ENCODE data around the gene SDK2. TPM values are rescaled to one million over a fixed set of nuclear protein-coding genes. Genes with fewer than 3 reads are reported as not detected.
A peak's percentile ranks its signal among the peaks of the same experiment; 100 is the strongest.

Gene SDK2
- total and polyA plus RNA-seq, 4 experiments from 2014 or later, result 0.49 to 2.9 (median 2.2) TPM; not detected in 1

DNA sequence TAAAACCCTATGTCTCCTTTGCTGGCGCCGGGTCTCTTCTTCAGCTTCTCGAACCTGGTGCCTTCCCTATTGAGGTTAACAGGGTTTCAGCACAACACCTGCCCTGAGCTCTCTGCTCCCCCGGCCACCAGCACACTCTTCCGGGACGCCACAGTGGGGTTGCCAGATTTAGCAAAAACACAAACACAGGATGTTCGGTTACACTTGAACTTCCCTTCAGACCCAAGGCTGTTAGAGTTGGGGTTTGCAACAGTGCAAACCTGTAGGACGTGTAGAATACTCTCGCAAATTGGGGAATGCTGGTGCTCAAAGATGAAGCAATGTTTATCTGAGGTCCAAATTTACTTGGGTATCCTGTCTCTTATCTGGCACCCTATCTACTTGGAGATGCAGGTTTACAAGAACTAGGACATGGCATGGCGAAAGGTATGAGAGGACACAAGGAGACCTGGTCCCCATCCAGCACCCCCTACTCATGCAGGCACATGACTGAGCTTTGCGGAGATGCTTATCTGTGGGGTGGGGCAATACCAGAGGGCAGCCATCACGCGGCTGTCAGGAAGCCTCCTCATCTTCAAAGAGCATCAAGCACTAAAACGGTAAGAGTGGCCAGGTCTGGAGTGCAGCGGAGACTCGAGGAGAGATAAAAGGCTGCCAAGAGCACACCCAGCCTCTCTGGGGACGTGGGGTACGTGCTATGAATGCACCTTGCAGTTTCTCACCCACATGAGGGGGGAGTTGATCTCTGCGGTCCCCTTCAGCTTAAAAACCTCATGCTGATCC, 52.8 kb downstream of the SDK2 start:
- Mint-ChIP-seq H3K27me3 (no peaks in the 10 kb centered on the region), H3K4me3 (peak overlapping the region; percentile 77 to 87 (median 82)), H3K27ac (peak overlapping the region; percentile 88 to 95 (median 92)), H3K4me1 (peaks cover 48 to 90% (median 62%) of the 10 kb centered on the region in 4 donors), H3K9me3 (peaks cover 0 to 2% (median 0%) of the 10 kb centered on the region in 8 donors), H3K36me3 (no peaks in the 10 kb centered on the region)
- ChIA-PET CTCF (ENCODE audit: partially characterized antibody) (interaction anchor here (1.1 to 2.4 kb wide), 7 partner anchors 13 to 162 kb away, joined by 3 to 7 read pairs (median 4); partner anchors contain the start of gene SDK2), POLR2A (ENCODE audit: partially characterized antibody) (interaction anchor here (0.6 to 3.7 kb wide), 10 partner anchors 24 to 957 kb away, joined by 3 to 25 read pairs (median 4); no protein-coding TSS in a partner anchor)
- Histone ChIP-seq H3K36me3 (ENCODE audit: insufficient read depth, low read length) (no peaks in the 10 kb centered on the region), H3K27ac (ENCODE audit: low read depth, low read length) (peak overlapping the region; percentile 27), H3K4me1 (ENCODE audit: insufficient read depth, low read length) (peaks cover 63% of the 10 kb centered on the region), H3K4me3 (ENCODE audit: low read length in 2 of 2) (peak overlapping the region in 1 of 2 donors; percentile 47), H3K27me3 (ENCODE audit: insufficient read depth, low read length) (no peaks in the 10 kb centered on the region), H3K9me3 (ENCODE audit: control insufficient read depth in 1 of 2, low read length in 2 of 2) (no peaks in the 10 kb centered on the region)
- intact Hi-C loops (cut with micrococcal nuclease), result loop anchor here (2.0 to 5.0 kb wide), 2 partner anchors 53 to 131 kb away; partner anchors contain the start of gene SDK2
- DNase-seq, result peak; percentile 56 to 76 (median 71)

DNA sequence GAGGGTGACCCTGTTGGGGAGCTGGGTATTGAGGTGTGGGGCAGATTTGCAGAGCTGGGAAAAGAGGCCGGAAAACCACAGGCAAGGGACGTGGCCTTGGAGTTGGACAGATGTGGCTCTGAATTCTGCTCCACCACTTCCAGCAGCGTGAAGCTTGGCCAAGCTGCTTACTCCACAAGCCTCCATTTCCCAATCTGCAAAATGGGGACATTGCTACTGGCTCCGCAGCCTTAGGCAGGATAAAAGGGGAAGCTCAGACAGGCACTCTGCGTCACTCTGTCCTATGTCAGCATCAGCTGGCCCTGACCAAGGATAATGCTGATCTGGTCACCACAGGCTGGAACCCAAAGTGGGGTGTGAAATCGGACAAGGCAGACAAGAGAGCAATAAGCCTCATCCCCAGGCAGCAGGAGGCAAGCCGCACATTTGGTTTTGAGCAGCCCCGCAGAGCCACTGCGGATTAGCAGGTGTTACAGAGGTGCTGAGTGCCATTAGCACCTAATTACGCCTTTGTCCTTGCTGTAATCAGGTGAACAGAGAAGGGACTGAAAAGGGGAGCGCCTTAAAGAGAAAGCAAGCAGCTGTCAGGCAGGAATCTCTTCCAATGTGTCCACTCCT, 54.8 kb downstream of the SDK2 start:
- H3K27ac ChIP-seq (ENCODE audit: low read depth, low read length), result no peak overlapping the region
- CTCF ChIA-PET (ENCODE audit: partially characterized antibody), result interaction anchor here (1.3 kb wide), 1 partner anchor 11 kb away, joined by 4 read pairs; no protein-coding TSS in a partner anchor
- no peaks in the 10 kb centered on the region for H3K9me3 Mint-ChIP-seq
- intact Hi-C loops (cut with micrococcal nuclease), result no loop called here
- peaks cover 50% of the 10 kb centered on the region for H3K4me1 ChIP-seq (ENCODE audit: insufficient read depth, low read length)
- no peak for DNase-seq
- H3K36me3 ChIP-seq (ENCODE audit: insufficient read depth, low read length), result no peaks in the 10 kb centered on the region
- POLR2A ChIA-PET (ENCODE audit: partially characterized antibody), result interaction anchor here (1.1 to 1.9 kb wide), 3 partner anchors 11 to 23 kb away, joined by 3 to 5 read pairs (median 4); no protein-coding TSS in a partner anchor
- no peaks in the 10 kb centered on the region for H3K36me3 Mint-ChIP-seq
- H3K27me3 ChIP-seq (ENCODE audit: insufficient read depth, low read length), result no peaks in the 10 kb centered on the region
- no peak overlapping the region for H3K4me3 ChIP-seq (ENCODE audit: low read length in 2 of 2)
- peak overlapping the region in 5 of 7 donors; percentile 25 to 88 (median 73) for H3K27ac Mint-ChIP-seq
- no peaks in the 10 kb centered on the region for H3K9me3 ChIP-seq (ENCODE audit: control insufficient read depth in 1 of 2, low read length in 2 of 2)
- H3K4me1 Mint-ChIP-seq, result peaks cover 48 to 77% (median 56%) of the 10 kb centered on the region in 4 donors
- peak overlapping the region in 2 of 8 donors; percentile 15 to 18 for H3K4me3 Mint-ChIP-seq
- no peaks in the 10 kb centered on the region for H3K27me3 Mint-ChIP-seq

DNA sequence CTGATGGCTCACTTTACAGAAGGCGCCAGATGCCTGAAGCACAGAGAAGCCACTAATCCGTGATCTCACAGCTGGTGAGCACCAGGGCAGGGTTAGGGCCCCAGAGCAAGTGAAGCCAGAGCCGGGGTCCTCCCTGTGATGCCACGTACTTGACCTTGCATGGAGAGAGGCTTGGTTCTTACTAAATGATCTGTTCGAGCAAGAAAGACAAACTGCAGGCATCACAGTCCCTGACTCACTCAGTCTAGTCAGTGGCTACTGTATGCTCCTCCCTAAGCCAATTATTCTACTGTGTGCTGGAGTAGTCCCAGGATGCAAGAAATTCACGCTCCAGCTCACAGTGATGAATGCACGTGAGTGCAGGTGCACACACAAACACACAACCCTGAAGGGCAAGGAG, 55.4 kb downstream of the SDK2 start:
- no peaks in the 10 kb centered on the region for H3K9me3 ChIP-seq (ENCODE audit: control insufficient read depth in 1 of 2, low read length in 2 of 2)
- no peaks in the 10 kb centered on the region for H3K9me3 Mint-ChIP-seq
- H3K36me3 Mint-ChIP-seq, result no peaks in the 10 kb centered on the region
- no peaks in the 10 kb centered on the region for H3K27me3 Mint-ChIP-seq
- ChIA-PET POLR2A (ENCODE audit: partially characterized antibody) (interaction anchor here (1.1 to 1.9 kb wide), 3 partner anchors 10 to 22 kb away, joined by 3 to 5 read pairs (median 4); no protein-coding TSS in a partner anchor), CTCF (ENCODE audit: partially characterized antibody) (interaction anchor here (1.3 kb wide), 1 partner anchor 10 kb away, joined by 4 read pairs; no protein-coding TSS in a partner anchor)
- peaks cover 44% of the 10 kb centered on the region for H3K4me1 ChIP-seq (ENCODE audit: insufficient read depth, low read length)
- no peaks in the 10 kb centered on the region for H3K27me3 ChIP-seq (ENCODE audit: insufficient read depth, low read length)
- no peak overlapping the region for H3K4me3 ChIP-seq (ENCODE audit: low read length in 2 of 2)
- peak overlapping the region in 1 of 8 donors; percentile 18 for H3K4me3 Mint-ChIP-seq
- no peak overlapping the region for H3K27ac ChIP-seq (ENCODE audit: low read depth, low read length)
- H3K36me3 ChIP-seq (ENCODE audit: insufficient read depth, low read length), result no peaks in the 10 kb centered on the region
- H3K27ac Mint-ChIP-seq, result peak overlapping the region in 3 of 7 donors; percentile 44 to 75 (median 58)
- peaks cover 44 to 72% (median 51%) of the 10 kb centered on the region in 4 donors for H3K4me1 Mint-ChIP-seq
- intact Hi-C loops (cut with micrococcal nuclease), result no loop called here
- DNase-seq, result no peak

DNA sequence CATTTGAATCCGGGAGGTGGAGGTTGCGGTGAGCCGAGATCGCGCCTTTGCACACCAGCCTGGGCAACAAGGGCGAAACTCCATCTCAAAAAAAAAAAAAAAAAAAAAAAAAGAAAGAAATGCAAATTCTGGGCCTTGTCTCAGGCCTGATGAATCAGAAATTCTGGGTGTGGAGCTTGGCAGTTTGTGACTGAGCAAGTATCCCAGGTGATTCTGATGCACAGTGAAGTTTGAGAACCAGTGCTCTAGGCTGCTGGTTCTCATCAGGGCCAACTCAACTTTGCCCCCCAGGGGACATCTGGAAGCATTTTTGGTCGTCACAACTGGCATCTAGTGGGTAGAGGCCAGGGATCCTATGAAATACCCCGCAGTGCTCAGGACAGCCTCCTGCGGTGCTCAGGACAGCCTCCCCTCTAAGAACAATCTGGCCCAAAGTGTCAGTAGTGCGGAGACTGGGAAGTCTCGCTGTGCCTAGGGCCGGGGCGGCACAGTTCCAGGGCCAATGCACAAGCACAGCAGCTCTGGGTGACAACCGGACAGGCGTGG, 55.9 kb downstream of the SDK2 start:
- Mint-ChIP-seq H3K36me3 (no peaks in the 10 kb centered on the region), H3K4me1 (peaks cover 41 to 66% (median 47%) of the 10 kb centered on the region in 4 donors), H3K4me3 (no peak overlapping the region), H3K27me3 (no peaks in the 10 kb centered on the region), H3K9me3 (no peaks in the 10 kb centered on the region), H3K27ac (peak overlapping the region in 1 of 7 donors; percentile 25)
- Histone ChIP-seq H3K4me3 (ENCODE audit: low read length in 2 of 2) (no peak overlapping the region), H3K36me3 (ENCODE audit: insufficient read depth, low read length) (no peaks in the 10 kb centered on the region), H3K27ac (ENCODE audit: low read depth, low read length) (no peak overlapping the region), H3K9me3 (ENCODE audit: control insufficient read depth in 1 of 2, low read length in 2 of 2) (no peaks in the 10 kb centered on the region), H3K27me3 (ENCODE audit: insufficient read depth, low read length) (no peaks in the 10 kb centered on the region), H3K4me1 (ENCODE audit: insufficient read depth, low read length) (peaks cover 39% of the 10 kb centered on the region)
- DNase-seq, result no peak
- intact Hi-C loops (cut with micrococcal nuclease), result no loop called here
- POLR2A ChIA-PET (ENCODE audit: partially characterized antibody), result interaction anchor here (1.2 to 1.9 kb wide), 2 partner anchors 11 to 22 kb away, joined by 4 to 5 read pairs; no protein-coding TSS in a partner anchor
- CTCF ChIA-PET (ENCODE audit: partially characterized antibody), result interaction anchor here (1.0 kb wide), 1 partner anchor 20 kb away, joined by 3 read pairs; no protein-coding TSS in a partner anchor

DNA sequence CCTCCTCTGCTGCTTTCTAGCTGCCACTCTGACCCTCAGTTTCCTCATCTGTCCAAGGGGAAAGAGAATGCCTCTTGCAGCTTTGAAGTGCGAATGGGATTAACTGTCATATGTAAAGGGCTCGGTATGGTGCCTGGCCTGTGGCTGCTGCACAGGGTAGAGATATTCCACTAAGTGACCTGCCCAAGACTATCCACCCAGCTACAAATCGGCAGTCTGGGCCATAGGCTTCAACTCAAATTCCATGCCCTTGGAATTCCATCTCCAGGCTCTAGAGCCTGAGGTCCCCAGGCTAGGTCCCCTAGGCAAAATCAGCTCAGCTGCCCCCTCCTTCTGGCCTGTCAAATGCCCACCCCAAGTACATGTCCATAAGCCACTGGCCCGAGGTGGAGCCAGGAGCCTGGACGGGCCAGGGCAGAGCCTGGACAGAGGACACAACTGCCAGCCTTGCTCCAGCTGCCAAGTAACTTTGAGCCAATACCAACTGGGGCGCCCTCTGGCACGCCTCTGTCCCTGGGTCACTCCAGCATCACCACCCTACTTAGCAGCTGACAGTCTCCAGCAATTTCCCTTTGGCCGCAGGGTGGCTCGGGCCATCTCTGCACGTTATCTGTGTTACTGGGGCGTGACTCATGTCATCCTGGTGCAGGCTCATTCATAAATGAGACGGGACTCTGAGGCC, 57.2 kb downstream of the SDK2 start:
- intact Hi-C loops (cut with micrococcal nuclease), result no loop called here
- no peaks in the 10 kb centered on the region for H3K9me3 Mint-ChIP-seq
- peaks cover 29 to 53% (median 34%) of the 10 kb centered on the region in 4 donors for H3K4me1 Mint-ChIP-seq
- H3K27ac ChIP-seq (ENCODE audit: low read depth, low read length), result no peak overlapping the region
- H3K4me1 ChIP-seq (ENCODE audit: insufficient read depth, low read length), result peaks cover 26% of the 10 kb centered on the region
- no peaks in the 10 kb centered on the region for H3K9me3 ChIP-seq (ENCODE audit: control insufficient read depth in 1 of 2, low read length in 2 of 2)
- no peaks in the 10 kb centered on the region for H3K27me3 Mint-ChIP-seq
- no peaks in the 10 kb centered on the region for H3K27me3 ChIP-seq (ENCODE audit: insufficient read depth, low read length)
- H3K36me3 Mint-ChIP-seq, result no peaks in the 10 kb centered on the region
- H3K4me3 Mint-ChIP-seq, result no peak overlapping the region
- no peaks in the 10 kb centered on the region for H3K36me3 ChIP-seq (ENCODE audit: insufficient read depth, low read length)
- POLR2A ChIA-PET (ENCODE audit: partially characterized antibody), result no interaction called here
- CTCF ChIA-PET (ENCODE audit: partially characterized antibody), result interaction anchor here (1.0 to 2.4 kb wide), 4 partner anchors 10 to 136 kb away, joined by 3 to 22 read pairs (median 4); no protein-coding TSS in a partner anchor
- no peak overlapping the region for H3K4me3 ChIP-seq (ENCODE audit: low read length in 2 of 2)
- no peak for DNase-seq
- peak overlapping the region in 2 of 7 donors; percentile 23 to 83 for H3K27ac Mint-ChIP-seq

DNA sequence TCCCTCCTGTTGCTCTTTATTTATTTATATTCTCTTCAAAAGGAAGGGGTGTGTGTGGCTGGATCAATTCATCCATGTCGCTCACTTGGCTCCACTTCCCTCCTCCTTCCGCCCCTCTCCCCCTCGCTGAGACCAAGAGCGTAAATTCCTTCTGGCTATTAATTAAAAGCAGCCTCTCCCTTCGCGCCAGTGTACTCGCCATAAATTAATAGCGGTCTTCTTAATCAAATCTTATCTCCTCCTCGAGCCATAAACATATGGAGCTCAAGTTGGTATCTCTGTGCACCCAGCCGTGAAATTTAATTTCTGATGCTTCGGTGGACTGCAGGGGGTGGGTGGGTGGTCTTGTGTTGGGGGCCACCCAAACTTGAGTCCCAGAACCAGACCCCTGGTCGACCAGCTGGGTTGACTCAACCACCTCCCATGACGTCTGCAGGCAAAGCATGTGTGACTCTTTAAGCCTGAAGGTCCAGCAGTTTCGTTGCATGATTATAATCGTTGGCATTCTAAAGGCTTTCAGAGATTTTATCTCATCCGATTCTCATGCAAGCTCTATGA, 57.9 kb downstream of the SDK2 start:
- Histone ChIP-seq H3K4me3 (ENCODE audit: low read length in 2 of 2) (no peak overlapping the region), H3K27ac (ENCODE audit: low read depth, low read length) (no peak overlapping the region), H3K36me3 (ENCODE audit: insufficient read depth, low read length) (no peaks in the 10 kb centered on the region), H3K9me3 (ENCODE audit: control insufficient read depth in 1 of 2, low read length in 2 of 2) (no peaks in the 10 kb centered on the region), H3K27me3 (ENCODE audit: insufficient read depth, low read length) (no peaks in the 10 kb centered on the region), H3K4me1 (ENCODE audit: insufficient read depth, low read length) (peaks cover 19% of the 10 kb centered on the region)
- Mint-ChIP-seq H3K27me3 (no peaks in the 10 kb centered on the region), H3K4me3 (no peak overlapping the region), H3K36me3 (no peaks in the 10 kb centered on the region), H3K27ac (peak overlapping the region in 1 of 7 donors; percentile 36), H3K4me1 (peaks cover 23 to 46% (median 28%) of the 10 kb centered on the region in 4 donors), H3K9me3 (no peaks in the 10 kb centered on the region)
- CTCF ChIA-PET (ENCODE audit: partially characterized antibody), result interaction anchor here (0.7 to 2.4 kb wide), 5 partner anchors 10 to 136 kb away, joined by 3 to 22 read pairs (median 4); no protein-coding TSS in a partner anchor
- DNase-seq, result no peak
- POLR2A ChIA-PET (ENCODE audit: partially characterized antibody), result no interaction called here
- intact Hi-C loops (cut with micrococcal nuclease), result no loop called here
